Measurements from ENCODE around the gene PCNT.

The PCNT gene

GRCh38 chr21:46482225-46482845 lies 158.4 kb downstream of the PCNT start:
- Histone ChIP-seq H3K4me3 (ENCODE audit: low read depth in 1 of 2, low read length in 2 of 2) (no peak overlapping the region), H3K36me3 (ENCODE audit: control insufficient read depth in 1 of 2, insufficient read depth in 2 of 2, low read length in 2 of 2) (peaks cover 11 to 12% of the 10 kb centered on the region in 2 donors), H3K4me1 (ENCODE audit: control insufficient read depth in 1 of 2, insufficient read depth in 2 of 2, low read length in 2 of 2) (no peaks in the 10 kb centered on the region), H3K9me3 (ENCODE audit: control insufficient read depth in 1 of 2, low read length in 2 of 2) (no peaks in the 10 kb centered on the region), H3K27me3 (ENCODE audit: low read depth, low read length) (no peaks in the 10 kb centered on the region), H3K27ac (ENCODE audit: low read length) (no peak overlapping the region)

- no peak overlapping the region for H3K4me3 ChIP-seq (ENCODE audit: low read depth in 1 of 2, low read length in 2 of 2)
- H3K36me3 ChIP-seq (ENCODE audit: control insufficient read depth in 1 of 2, insufficient read depth in 2 of 2, low read length in 2 of 2), result peaks cover 12 to 13% of the 10 kb centered on the region in 2 donors
- no peaks in the 10 kb centered on the region for H3K27me3 ChIP-seq (ENCODE audit: low read depth, low read length)
- H3K27ac ChIP-seq (ENCODE audit: low read length), result no peak overlapping the region
- H3K4me1 ChIP-seq (ENCODE audit: control insufficient read depth in 1 of 2, insufficient read depth in 2 of 2, low read length in 2 of 2), result no peaks in the 10 kb centered on the region
- H3K9me3 ChIP-seq (ENCODE audit: control insufficient read depth in 1 of 2, low read length in 2 of 2), result no peaks in the 10 kb centered on the region
Measured at GRCh38 chr21:46482846-46483231, 158.9 kb downstream of the PCNT start.

GRCh38 chr21:46483300-46484295 lies 159.6 kb downstream of the PCNT start:
- Histone ChIP-seq H3K27me3 (ENCODE audit: low read depth, low read length) (no peaks in the 10 kb centered on the region), H3K9me3 (ENCODE audit: control insufficient read depth in 1 of 2, low read length in 2 of 2) (no peaks in the 10 kb centered on the region), H3K27ac (ENCODE audit: low read length) (no peak overlapping the region), H3K36me3 (ENCODE audit: control insufficient read depth in 1 of 2, insufficient read depth in 2 of 2, low read length in 2 of 2) (peaks cover 12 to 15% of the 10 kb centered on the region in 2 donors), H3K4me3 (ENCODE audit: low read depth in 1 of 2, low read length in 2 of 2) (no peak overlapping the region), H3K4me1 (ENCODE audit: control insufficient read depth in 1 of 2, insufficient read depth in 2 of 2, low read length in 2 of 2) (no peaks in the 10 kb centered on the region)

- Histone ChIP-seq H3K27ac (ENCODE audit: low read length) (no peak overlapping the region), H3K4me1 (ENCODE audit: control insufficient read depth in 1 of 2, insufficient read depth in 2 of 2, low read length in 2 of 2) (no peaks in the 10 kb centered on the region)
Measured at GRCh38 chr21:46486481-46487126, 162.6 kb downstream of the PCNT start.

GRCh38 chr21:46489162-46489663 lies 165.3 kb downstream of the PCNT start:
- Histone ChIP-seq H3K36me3 (ENCODE audit: control insufficient read depth in 1 of 2, insufficient read depth in 2 of 2, low read length in 2 of 2) (peaks cover 16 to 45% of the 10 kb centered on the region in 2 donors), H3K27me3 (ENCODE audit: low read depth, low read length) (no peaks in the 10 kb centered on the region), H3K4me3 (ENCODE audit: low read depth in 1 of 2, low read length in 2 of 2) (no peak overlapping the region), H3K9me3 (ENCODE audit: control insufficient read depth in 1 of 2, low read length in 2 of 2) (no peaks in the 10 kb centered on the region), H3K27ac (ENCODE audit: low read length) (no peak overlapping the region), H3K4me1 (ENCODE audit: control insufficient read depth in 1 of 2, insufficient read depth in 2 of 2, low read length in 2 of 2) (no peaks in the 10 kb centered on the region)

More at GRCh38 chr21:46486481-46487126, 162.6 kb downstream of the PCNT start:
- Histone ChIP-seq H3K4me3 (ENCODE audit: low read depth in 1 of 2, low read length in 2 of 2) (no peak overlapping the region), H3K27me3 (ENCODE audit: low read depth, low read length) (no peaks in the 10 kb centered on the region), H3K36me3 (ENCODE audit: control insufficient read depth in 1 of 2, insufficient read depth in 2 of 2, low read length in 2 of 2) (peaks cover 14 to 35% of the 10 kb centered on the region in 2 donors), H3K9me3 (ENCODE audit: control insufficient read depth in 1 of 2, low read length in 2 of 2) (no peaks in the 10 kb centered on the region)

- no peak overlapping the region for H3K27ac ChIP-seq (ENCODE audit: low read length)
- H3K27me3 ChIP-seq (ENCODE audit: low read depth, low read length), result no peaks in the 10 kb centered on the region
- peaks cover 16 to 51% of the 10 kb centered on the region in 2 donors for H3K36me3 ChIP-seq (ENCODE audit: control insufficient read depth in 1 of 2, insufficient read depth in 2 of 2, low read length in 2 of 2)
- H3K4me1 ChIP-seq (ENCODE audit: control insufficient read depth in 1 of 2, insufficient read depth in 2 of 2, low read length in 2 of 2), result no peaks in the 10 kb centered on the region
- H3K4me3 ChIP-seq (ENCODE audit: low read depth in 1 of 2, low read length in 2 of 2), result no peak overlapping the region
- no peaks in the 10 kb centered on the region for H3K9me3 ChIP-seq (ENCODE audit: control insufficient read depth in 1 of 2, low read length in 2 of 2)
Measured at GRCh38 chr21:46489800-46490199, 165.8 kb downstream of the PCNT start.

- Histone ChIP-seq H3K36me3 (ENCODE audit: control insufficient read depth in 1 of 2, insufficient read depth in 2 of 2, low read length in 2 of 2) (peaks cover 11 to 40% of the 10 kb centered on the region in 2 donors), H3K4me1 (ENCODE audit: control insufficient read depth in 1 of 2, insufficient read depth in 2 of 2, low read length in 2 of 2) (no peaks in the 10 kb centered on the region), H3K9me3 (ENCODE audit: control insufficient read depth in 1 of 2, low read length in 2 of 2) (no peaks in the 10 kb centered on the region), H3K27ac (ENCODE audit: low read length) (no peak overlapping the region), H3K27me3 (ENCODE audit: low read depth, low read length) (no peaks in the 10 kb centered on the region), H3K4me3 (ENCODE audit: low read depth in 1 of 2, low read length in 2 of 2) (no peak overlapping the region)
Measured at GRCh38 chr21:46491553-46491952, 167.6 kb downstream of the PCNT start.

- H3K27me3 ChIP-seq (ENCODE audit: low read depth, low read length), result no peaks in the 10 kb centered on the region
- no peaks in the 10 kb centered on the region for H3K9me3 ChIP-seq (ENCODE audit: control insufficient read depth in 1 of 2, low read length in 2 of 2)
- H3K4me3 ChIP-seq (ENCODE audit: low read depth in 1 of 2, low read length in 2 of 2), result no peak overlapping the region
- H3K4me1 ChIP-seq (ENCODE audit: control insufficient read depth in 1 of 2, insufficient read depth in 2 of 2, low read length in 2 of 2), result no peaks in the 10 kb centered on the region
- H3K36me3 ChIP-seq (ENCODE audit: control insufficient read depth in 1 of 2, insufficient read depth in 2 of 2, low read length in 2 of 2), result peaks cover 13 to 49% of the 10 kb centered on the region in 2 donors
- H3K27ac ChIP-seq (ENCODE audit: low read length), result no peak overlapping the region
Measured at GRCh38 chr21:46492851-46493250, 168.9 kb downstream of the PCNT start.

GRCh38 chr21:46493828-46494227 lies 169.9 kb downstream of the PCNT start:
- Histone ChIP-seq H3K27me3 (ENCODE audit: low read depth, low read length) (no peaks in the 10 kb centered on the region), H3K36me3 (ENCODE audit: control insufficient read depth in 1 of 2, insufficient read depth in 2 of 2, low read length in 2 of 2) (peaks cover 18 to 57% of the 10 kb centered on the region in 2 donors), H3K27ac (ENCODE audit: low read length) (no peak overlapping the region), H3K9me3 (ENCODE audit: control insufficient read depth in 1 of 2, low read length in 2 of 2) (no peaks in the 10 kb centered on the region), H3K4me1 (ENCODE audit: control insufficient read depth in 1 of 2, insufficient read depth in 2 of 2, low read length in 2 of 2) (no peaks in the 10 kb centered on the region), H3K4me3 (ENCODE audit: low read depth in 1 of 2, low read length in 2 of 2) (no peak overlapping the region)

Measured in muscle layer of duodenum (tissue), 2 donors.